Left hindlimb (tissue), 1 donor: Measurements from ENCODE around the gene KRT82.

Experiments
- DNase-seq: peaks from one replicate; pipeline ENCODE4 v3.0.0-alpha.2; 2018

Gene KRT82

GRCh38 chr12:52380271-52380694, 25.9 kb downstream of the KRT82 start:
- no peak for DNase-seq

GRCh38 chr12:52379536-52379935, 26.6 kb downstream of the KRT82 start:
- no peak for DNase-seq

- DNase-seq, result no peak
Observed at GRCh38 chr12:52378091-52378490, 28.0 kb downstream of the KRT82 start.

DNA sequence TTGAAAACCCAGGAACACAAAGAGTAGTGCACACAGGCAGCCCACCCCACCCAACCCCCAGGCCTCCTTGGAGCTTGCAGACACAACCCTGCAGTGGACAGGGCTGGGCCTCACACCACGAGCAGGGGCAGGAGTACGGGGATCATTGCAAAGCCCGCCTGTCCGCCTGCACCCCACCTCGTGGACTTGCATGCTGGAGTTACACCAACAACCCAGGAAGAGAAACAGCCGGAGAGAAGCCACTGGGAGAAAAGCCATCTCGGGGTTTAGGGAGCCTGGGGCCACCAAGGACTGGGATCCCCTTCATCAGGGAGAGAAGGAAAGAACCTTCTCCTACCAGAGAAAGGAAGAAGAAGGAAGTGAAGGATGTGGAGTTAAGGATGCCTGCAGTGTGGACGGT, 28.9 kb downstream of the KRT82 start:
- no peak for DNase-seq

GRCh38 chr12:52372216-52373154, 33.6 kb downstream of the KRT82 start:
- DNase-seq, result peak; percentile 82

DNA sequence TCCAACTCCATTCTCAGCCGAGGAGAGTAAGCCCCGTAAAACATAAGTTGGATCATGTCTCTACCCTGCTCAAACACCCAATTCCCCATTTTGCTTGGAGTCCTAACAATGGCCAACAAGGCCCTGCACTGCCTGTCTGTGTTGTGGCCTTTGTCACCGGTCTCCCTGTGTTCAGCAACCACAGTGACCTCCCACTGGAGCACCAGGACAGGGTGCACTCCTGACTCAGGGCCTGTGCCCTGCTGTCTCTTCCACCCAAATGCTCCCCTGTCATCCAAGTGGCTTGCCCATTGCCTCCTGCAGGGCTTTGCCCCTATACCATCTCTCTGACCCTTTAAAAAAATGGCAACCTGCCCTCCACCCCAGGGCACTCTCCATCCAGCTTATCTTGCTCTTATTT, 34.4 kb downstream of the KRT82 start:
- DNase-seq, result no peak

- DNase-seq, result peak; percentile 77
Observed at GRCh38 chr12:52370926-52371608, 35.1 kb downstream of the KRT82 start.

DNA sequence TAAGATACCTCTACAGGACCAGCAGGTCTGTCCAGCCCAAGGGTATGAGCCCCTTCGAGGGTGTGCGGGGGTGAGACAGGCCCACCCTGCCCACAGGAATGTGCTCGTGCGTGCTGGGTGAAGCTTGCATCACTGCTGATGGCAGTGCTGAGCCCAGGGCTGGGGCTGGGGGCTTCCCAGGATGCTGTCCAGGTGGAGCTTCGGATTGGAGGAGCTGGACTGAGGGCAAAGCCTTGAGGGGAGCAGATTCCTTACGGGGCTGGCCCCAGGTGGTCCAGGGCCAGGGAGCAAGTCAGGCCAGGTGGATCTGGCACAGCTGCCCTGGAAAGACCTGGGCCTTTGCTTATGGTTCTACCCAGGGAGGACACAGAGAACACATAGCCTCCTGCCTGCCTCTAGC, 36.3 kb downstream of the KRT82 start:
- DNase-seq, result no peak

GRCh38 chr12:52369211-52369610, 36.9 kb downstream of the KRT82 start:
- no peak for DNase-seq

- no peak for DNase-seq
Observed at GRCh38 chr12:52368508-52368907, 37.6 kb downstream of the KRT82 start.

GRCh38 chr12:52367876-52368275, 38.3 kb downstream of the KRT82 start:
- no peak for DNase-seq

GRCh38 chr12:52366738-52367485, 39.2 kb downstream of the KRT82 start, which contains the start of gene KRT85:
KRT85 (minus strand) TSS chr12:52367481; CDS start chr12:52367405, 76 bp downstream.
- no peak for DNase-seq

- DNase-seq, result no peak
Observed at GRCh38 chr12:52364901-52365489, 41.1 kb downstream of the KRT82 start.

- no peak for DNase-seq
Observed at GRCh38 chr12:52364061-52364460, 42.1 kb downstream of the KRT82 start.

DNA sequence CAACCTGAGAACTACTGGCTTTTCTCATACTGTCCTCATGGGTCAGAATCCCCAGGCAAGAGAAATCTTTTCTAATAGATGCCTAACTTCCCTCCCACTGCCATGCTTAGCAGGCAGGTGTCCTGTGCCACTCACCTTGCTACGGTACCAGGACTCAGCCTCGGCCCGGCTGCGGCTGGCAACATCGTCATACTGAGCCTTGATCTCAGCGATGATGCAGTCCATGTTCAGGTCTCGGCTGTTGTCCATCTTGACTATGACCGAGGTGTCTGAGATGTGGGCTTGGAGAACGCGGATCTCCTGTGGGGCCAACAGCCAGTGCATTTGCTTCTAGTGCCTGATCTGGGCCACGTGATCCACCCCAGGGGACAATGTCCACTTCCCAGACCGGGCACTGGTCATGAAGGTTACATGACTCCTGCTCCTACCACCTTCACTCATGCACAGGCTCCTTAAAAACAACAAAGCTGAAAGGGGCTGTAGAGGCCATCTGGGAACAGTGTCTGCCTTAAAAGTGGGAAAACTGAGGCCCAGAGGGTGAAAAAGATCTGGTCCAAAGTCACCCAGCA, 42.9 kb downstream of the KRT82 start:
- DNase-seq, result no peak

DNA sequence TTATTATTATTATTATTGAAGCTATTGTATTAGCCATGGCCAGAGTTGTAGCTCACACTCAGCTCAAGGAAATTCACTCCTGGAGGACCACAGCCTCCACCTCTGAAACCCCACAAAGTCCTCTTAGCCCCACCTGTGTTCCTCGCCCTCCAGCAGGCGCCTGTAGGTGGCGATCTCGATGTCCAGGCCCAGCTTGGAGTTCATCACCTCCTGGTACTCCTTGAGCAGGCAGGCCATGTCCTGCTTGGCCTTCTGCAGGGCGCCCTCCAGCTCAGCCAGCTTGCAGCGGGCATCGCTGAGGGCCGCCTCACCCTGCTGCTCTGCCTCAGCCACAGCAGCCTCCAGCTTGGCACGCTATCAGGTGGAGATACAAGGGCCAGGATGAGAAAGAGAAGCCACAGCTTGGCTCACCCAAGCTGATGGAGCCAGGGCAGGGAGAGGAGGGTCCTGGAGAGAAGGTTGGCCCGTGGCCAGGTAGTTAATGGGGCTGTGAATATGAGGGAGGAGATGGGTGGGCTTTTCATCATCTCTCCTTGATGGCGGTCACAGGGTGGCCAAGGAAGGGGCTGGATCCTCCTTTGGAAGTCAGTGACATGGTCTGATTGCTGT, 43.9 kb downstream of the KRT82 start:
- DNase-seq, result no peak

DNA sequence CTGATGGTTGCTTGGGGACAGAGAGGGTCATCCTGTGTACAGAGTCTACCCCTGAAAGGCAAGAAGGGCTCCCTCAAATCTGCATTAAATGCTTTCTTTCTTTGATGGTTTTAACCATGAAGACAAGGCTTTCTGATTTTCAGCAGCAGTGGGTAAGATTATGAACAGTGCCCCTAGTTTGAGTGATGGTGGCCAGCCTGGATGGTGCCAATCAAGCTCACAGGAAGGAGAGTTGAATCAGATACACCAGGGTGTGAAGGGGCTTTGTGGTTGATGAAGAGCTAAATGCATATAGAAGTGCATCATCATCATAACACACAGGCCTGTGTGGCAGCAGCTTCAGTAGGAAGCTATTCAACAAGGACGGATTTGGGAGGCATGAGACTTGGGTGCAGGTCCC, 44.6 kb downstream of the KRT82 start:
- no peak for DNase-seq

- no peak for DNase-seq
Observed at GRCh38 chr12:52360663-52361271, 45.4 kb downstream of the KRT82 start.

DNA sequence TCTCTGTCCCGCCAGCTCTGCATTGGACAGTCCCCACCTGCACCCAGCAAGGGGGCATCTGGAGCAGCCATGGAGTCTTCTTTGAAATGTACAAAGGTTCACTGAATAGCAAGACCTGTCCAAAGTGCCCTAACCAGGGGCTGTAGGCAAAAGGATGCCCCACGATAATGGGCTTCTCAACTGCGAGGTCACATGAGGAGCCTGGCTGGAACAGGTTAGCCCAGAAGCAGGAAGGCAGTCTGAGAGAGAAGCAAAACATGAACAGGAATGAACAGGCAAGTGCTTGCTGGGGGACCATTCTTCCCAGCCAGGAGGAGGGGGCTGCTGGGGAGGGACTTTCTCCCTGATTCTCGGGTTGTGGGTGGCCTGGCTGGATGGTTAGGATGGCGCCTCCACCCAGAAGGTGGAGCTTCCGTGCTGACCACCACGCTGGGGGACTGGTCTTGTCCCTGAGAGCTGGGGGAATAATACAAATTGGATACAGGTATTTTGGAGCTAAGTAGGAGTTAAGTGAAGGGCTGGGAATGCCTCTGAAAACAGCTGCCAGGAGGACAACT, 46.0 kb downstream of the KRT82 start:
- no peak for DNase-seq

DNA sequence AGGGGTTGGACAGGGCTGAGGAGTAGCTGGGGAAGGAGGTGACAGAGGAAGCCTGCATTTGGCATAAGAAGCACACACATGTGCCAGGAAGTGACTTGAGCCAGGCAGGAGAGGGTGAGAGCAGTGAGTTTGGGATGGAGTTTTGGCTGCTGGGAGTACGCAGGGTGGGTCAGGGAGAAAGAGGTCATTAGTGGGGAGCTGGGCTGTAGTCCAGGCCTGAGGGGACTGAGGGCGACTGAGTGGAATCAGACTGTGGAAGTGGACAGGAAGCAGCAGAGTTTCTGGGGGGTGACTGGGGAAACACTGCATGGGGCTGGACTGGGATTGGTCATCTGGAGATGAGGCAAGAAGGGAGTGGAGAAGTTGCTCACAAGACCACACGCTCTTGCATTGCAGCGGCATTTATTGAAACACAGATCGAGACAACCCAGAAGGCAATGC, 46.5 kb downstream of the KRT82 start:
- DNase-seq, result no peak
